Measurements from ENCODE around the gene GLI1.

DNA sequence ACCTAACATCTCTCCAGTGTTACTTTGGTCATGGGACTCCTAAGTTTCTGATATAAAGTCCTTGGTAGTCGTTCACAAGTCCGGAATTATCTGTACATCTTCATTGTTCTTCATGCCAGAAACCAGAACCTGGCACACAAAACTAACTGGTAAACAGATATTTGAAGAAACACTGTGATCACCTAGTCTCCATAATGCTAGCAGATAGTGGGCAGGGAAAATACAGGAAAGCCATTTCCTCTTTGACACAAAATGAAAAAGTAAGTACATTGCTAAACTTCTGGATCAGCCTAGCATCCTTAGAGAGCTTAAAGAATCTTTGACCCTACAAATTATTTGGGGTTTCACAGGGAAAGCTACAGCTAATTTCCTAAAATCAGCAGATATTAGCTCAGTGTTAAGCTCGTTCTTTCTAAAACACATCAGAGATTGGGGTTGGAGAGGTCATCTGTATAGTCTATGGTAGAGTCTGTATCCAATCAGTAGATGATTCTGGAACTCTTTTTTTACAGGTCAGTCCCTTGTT is 55.9 kb downstream of the GLI1 start:
- TF ChIP-seq CTCF (IDR thresholded peaks at IDR 0.05; ENCODE audit: insufficient read depth, low read length, poor library complexity, severe bottlenecking): no peak
- no peak for TF ChIP-seq EZH2phosphoT487 (conservative IDR thresholded peaks at IDR 0.05; ENCODE audit: low read length)
